HCT116 (cell line): ENCODE data around the gene NEDD4L. TPM values are rescaled to one million over a fixed set of nuclear protein-coding genes. Genes with fewer than 3 reads are reported as not detected.

Experiments
- ATAC-seq: fragments of 200-7000 bp; cut with Tn5 transposase; 2 replicates; pipeline ENCODE4 v1.9.1; 2020; ENCODE audit warnings: mild to moderate bottlenecking, moderate library complexity
- BruUV-seq: library from RNA; stranded (reverse); fragments of 400-500 nt; replicated peaks from 2 replicates; lab custom pipeline; 2021; lab: Mats Ljungman, UMichigan
- CTCF ChIA-PET: fragments of 300-600 bp; sonication (Branson Sonifier 250); formaldehyde crosslinking; loops from one replicate; lab custom pipeline; 2021; ENCODE audit warnings: antibody characterized with exemption; lab: Charles Lee
- POLR2A ChIA-PET: fragments of 300-600, 350-600 bp; sonication (Branson Sonifier 250); formaldehyde crosslinking; loops from one replicate; lab custom pipeline; 2021; ENCODE audit warnings: antibody characterized with exemption; lab: Charles Lee
- RAD21 ChIA-PET, 2 experiments: fragments of 300-600 bp; sonication (Branson Sonifier 250); formaldehyde crosslinking; loops; one replicate each; lab custom pipeline; 2023; ENCODE audit warnings: low total read pairs in 2 of 2; ENCODE audit not compliant: uncharacterized antibody in 2 of 2, unreplicated experiment in 2 of 2, low non-redundant PET in 1 of 2; lab: Charles Lee
- DNase-seq: peaks from one replicate; pipeline ENCODE4 v3.0.0-alpha.2; 2010; ENCODE audit warnings: low read depth, low spot score
- H2AFZ ChIP-seq: fragments of 200-600 bp; shearing (Covaris generic), sonication (generic); 2 replicates; pipeline ENCODE4 v1.6.1; 2017; ENCODE audit warnings: low read depth, mixed run types, mixed read lengths, antibody characterized with exemption, low read length; ENCODE audit not compliant: poor library complexity, severe bottlenecking
- H3K27ac ChIP-seq: 2 replicates; pipeline ENCODE4 v1.5.1; 2012; ENCODE audit warnings: low read depth, low read length
- H3K27me3 ChIP-seq: fragments of 200-600 bp; sonication (generic); 2 replicates; pipeline ENCODE4 v1.6.1; 2016; ENCODE audit warnings: mixed run types, low read length, mixed read lengths; ENCODE audit not compliant: insufficient read depth
- H3K36me3 ChIP-seq, 2 experiments: fragments of 200-500 bp in 1 of 2; fragments of 200-600 bp in 1 of 2; sonication (Bioruptor generic) in 1 of 2; sonication (generic) in 1 of 2; 2 replicates each; pipeline versions ENCODE4 v1.5.1 to v1.6.1; 2014 to 2016; ENCODE audit warnings: low read length in 2 of 2, inconsistent platforms in 1 of 2, mixed read lengths in 1 of 2, mixed run types in 1 of 2; ENCODE audit not compliant: insufficient read depth in 2 of 2, control insufficient read depth in 1 of 2
- H3K4me1 ChIP-seq, 2 experiments: fragments of 200-600 bp in 1 of 2; sonication (generic) in 1 of 2; 2 replicates each; pipeline versions ENCODE4 v1.5.1 to v1.6.1; 2012 to 2017; ENCODE audit warnings: low read length in 2 of 2, inconsistent platforms in 1 of 2, mild to moderate bottlenecking in 1 of 2, mixed read lengths in 1 of 2, mixed run types in 1 of 2, moderate library complexity in 1 of 2; ENCODE audit not compliant: insufficient read depth in 2 of 2, control insufficient read depth in 1 of 2
- H3K4me2 ChIP-seq: fragments of 200-600 bp; sonication (generic); 2 replicates; pipeline ENCODE4 v1.6.1; 2017; ENCODE audit warnings: mixed run types, low read length, mixed read lengths
- H3K4me3 ChIP-seq, 2 experiments: fragments of 200-600 bp in 1 of 2; sonication (generic) in 1 of 2; replicated peaks in 1 of 2; 2 replicates each; pipeline ENCODE4 v1.5.1; 2011 to 2016; ENCODE audit warnings: low read length in 2 of 2, control low read depth in 1 of 2, low read depth in 1 of 2, mild to moderate bottlenecking in 1 of 2, mixed read lengths in 1 of 2, mixed run types in 1 of 2
- H3K79me2 ChIP-seq: fragments of 200-600 bp; sonication (generic); 2 replicates; pipeline ENCODE4 v1.6.1; 2017; ENCODE audit warnings: mild to moderate bottlenecking, mixed run types, low read length, moderate library complexity, mixed read lengths; ENCODE audit not compliant: insufficient read depth
- H3K9ac ChIP-seq: fragments of 200-600 bp; sonication (generic); 2 replicates; pipeline ENCODE4 v1.6.1; 2016; ENCODE audit warnings: low read length, mixed read lengths
- H3K9me2 ChIP-seq: fragments of 200-600 bp; sonication (generic), shearing (Covaris generic); 2 replicates; pipeline ENCODE4 v1.6.1; 2017; ENCODE audit warnings: mixed run types, mild to moderate bottlenecking, moderate library complexity; ENCODE audit not compliant: insufficient read depth
- H3K9me3 ChIP-seq, 2 experiments: fragments of 200-500 bp in 1 of 2; fragments of 200-600 bp in 1 of 2; sonication (Bioruptor generic) in 1 of 2; sonication (generic) in 1 of 2; 2 replicates each; pipeline ENCODE4 v1.6.1; 2014 to 2017; ENCODE audit warnings: low read length in 2 of 2, mixed read lengths in 2 of 2, inconsistent platforms in 1 of 2, low read depth in 1 of 2, mild to moderate bottlenecking in 1 of 2, mixed run types in 1 of 2, moderate library complexity in 1 of 2; ENCODE audit not compliant: control insufficient read depth in 1 of 2, insufficient read depth in 1 of 2
- H4K20me1 ChIP-seq: fragments of 200-600 bp; sonication (generic), shearing (Covaris generic); 2 replicates; pipeline ENCODE4 v1.6.1; 2017; ENCODE audit warnings: mixed run types, mild to moderate bottlenecking, moderate library complexity; ENCODE audit not compliant: insufficient read depth
- CBX3 ChIP-seq: IDR thresholded peaks from 2 replicates; pipeline ENCODE4 v1.6.1; 2012; ENCODE audit warnings: low read depth
- EGR1 ChIP-seq: IDR thresholded peaks from 2 replicates; pipeline ENCODE4 v1.6.1; 2012; ENCODE audit warnings: low read depth
- EZH2 ChIP-seq: fragments of 200-600 bp; sonication (generic); IDR thresholded peaks from 2 replicates; pipeline ENCODE4 v1.6.1; 2017; ENCODE audit warnings: antibody characterized with exemption, mixed run types
- JUND ChIP-seq: IDR thresholded peaks from 2 replicates; pipeline ENCODE4 v1.6.1; 2012
- RAD21 ChIP-seq: IDR thresholded peaks from 2 replicates; pipeline ENCODE4 v1.6.1; 2012; ENCODE audit warnings: low read depth, mild to moderate bottlenecking
- SP1 ChIP-seq: IDR thresholded peaks from 2 replicates; pipeline ENCODE4 v1.6.1; 2012; ENCODE audit warnings: low read depth
- SRF ChIP-seq: IDR thresholded peaks from 2 replicates; pipeline ENCODE4 v1.6.1; 2012; ENCODE audit warnings: low read depth
- ZFX ChIP-seq: fragments of 450-650 bp; IDR thresholded peaks from 2 replicates; pipeline ENCODE4 v1.6.1; 2017
- intact Hi-C: fragments of 100-400 bp; cut with micrococcal nuclease; formaldehyde crosslinking; loops from 2 replicates; pipeline ENCODE4 v1.10.0; 2022
- total RNA-seq: library from RNA; stranded (reverse); gene quantifications from one replicate; pipeline ENCODE4 v1.2.1, GENCODE V29; 2021; ENCODE audit not compliant: unreplicated experiment

The NEDD4L gene
- total RNA-seq, 1 experiment from 2014 or later, result 41.5 TPM

GRCh38 chr18:58311390-58311789, 267.4 kb downstream of the NEDD4L start:
- Histone ChIP-seq H4K20me1 (no peaks in the 10 kb centered on the region), H2AFZ (no peak overlapping the region), H3K9me2 (no peaks in the 10 kb centered on the region), H3K9ac (no peak overlapping the region), H3K36me3 (no peaks in the 10 kb centered on the region), H3K9me3 (no peaks in the 10 kb centered on the region; a peak in 1 of 4 replicates), H3K27ac (no peak overlapping the region), H3K4me1 (peaks cover 43 to 59% of the 10 kb centered on the region in 2 experiments), H3K4me2 (0 out of 2 replicates have a peak overlapping the region, but pooled peaks have one; percentile 54), H3K79me2 (no peaks in the 10 kb centered on the region), H3K4me3 (no peak overlapping the region), H3K27me3 (no peaks in the 10 kb centered on the region)
- ChIA-PET CTCF (interaction anchor here (0.8 kb wide), 1 partner anchor 10 kb away, joined by 3 read pairs; no protein-coding TSS in a partner anchor), POLR2A (no interaction called here), RAD21 (no interaction called here)
- ATAC-seq (no peak), DNase-seq (no peak)
- TF ChIP-seq EGR1 (no peak), ZFX (no peak), JUND (no peak), RAD21 (no peak), CBX3 (no peak), SRF (no peak)
- intact Hi-C loops, result no loop called here
- BruUV-seq, result no TSS peak

- no peaks in the 10 kb centered on the region for H3K27me3 ChIP-seq
- no peaks in the 10 kb centered on the region for H4K20me1 ChIP-seq
- peaks cover 51 to 64% of the 10 kb centered on the region in 2 experiments for H3K4me1 ChIP-seq
- no peak overlapping the region for H3K4me3 ChIP-seq
- ChIA-PET CTCF (interaction anchor here (0.8 to 1.4 kb wide), 4 partner anchors 8 to 451 kb away, joined by 3 to 4 read pairs (median 4); no protein-coding TSS in a partner anchor), RAD21 (interaction anchor here in 1 of 2 experiments (0.6 kb wide), 1 partner anchor 50 kb away, joined by 3 read pairs; no protein-coding TSS in a partner anchor), POLR2A (interaction anchor here (0.7 kb wide), 1 partner anchor 20 kb away, joined by 4 read pairs; no protein-coding TSS in a partner anchor)
- no peak overlapping the region for H3K27ac ChIP-seq
- TF ChIP-seq EZH2 (no peak), CBX3 (0 out of 2 replicates have a peak, but pooled peaks have one; percentile 46), SP1 (no peak)
- intact Hi-C loops, result no loop called here
- no peaks in the 10 kb centered on the region for H3K9me2 ChIP-seq
- BruUV-seq, result no TSS peak
- H3K4me2 ChIP-seq, result peak overlapping the region; percentile 67
- H3K9me3 ChIP-seq, result no peaks in the 10 kb centered on the region
- H2AFZ ChIP-seq, result no peak overlapping the region
- peak overlapping the region; percentile 14 for H3K9ac ChIP-seq
- no peaks in the 10 kb centered on the region for H3K36me3 ChIP-seq
- ATAC-seq (no peak), DNase-seq (no peak)
- no peaks in the 10 kb centered on the region for H3K79me2 ChIP-seq
Observed at GRCh38 chr18:58313491-58314032, 269.5 kb downstream of the NEDD4L start.
